Measurements from ENCODE around the gene PLD6.

The PLD6 gene

GRCh38 chr17:17243163-17243562, 37.0 kb upstream of the PLD6 start:
- TF ChIP-seq CTCF (IDR thresholded peaks at IDR 0.05; ENCODE audit: low read depth, low read length): no peak
- Histone ChIP-seq H3K9me3 (no peaks in the 10 kb centered on the region), H3K36me3 (peaks cover 4% of the 10 kb centered on the region; the same call in 1 of the 2 replicates), H3K4me1 (no peaks in the 10 kb centered on the region), H3K27me3 (no peaks in the 10 kb centered on the region), H3K4me3 (ENCODE audit: low read depth, low read length) (no peak overlapping the region)
- DNase-seq: no peak

GRCh38 chr17:17242246-17242645, 36.1 kb upstream of the PLD6 start:
- no peak for DNase-seq
- Histone ChIP-seq H3K4me1 (no peaks in the 10 kb centered on the region), H3K9me3 (no peaks in the 10 kb centered on the region), H3K36me3 (no peaks in the 10 kb centered on the region), H3K27me3 (no peaks in the 10 kb centered on the region), H3K4me3 (ENCODE audit: low read depth, low read length) (no peak overlapping the region)
- no peak for TF ChIP-seq CTCF (IDR thresholded peaks at IDR 0.05; ENCODE audit: low read depth, low read length)

GRCh38 chr17:17241656-17242055, 35.5 kb upstream of the PLD6 start:
- Histone ChIP-seq H3K27me3 (no peaks in the 10 kb centered on the region), H3K4me3 (ENCODE audit: low read depth, low read length) (no peak overlapping the region), H3K36me3 (no peaks in the 10 kb centered on the region; the same call in 1 of the 2 replicates), H3K9me3 (no peaks in the 10 kb centered on the region), H3K4me1 (no peaks in the 10 kb centered on the region)
- no peak for TF ChIP-seq CTCF (IDR thresholded peaks at IDR 0.05; ENCODE audit: low read depth, low read length)
- no peak for DNase-seq

GRCh38 chr17:17239832-17240231, 33.7 kb upstream of the PLD6 start:
- no peak for TF ChIP-seq CTCF (IDR thresholded peaks at IDR 0.05; ENCODE audit: low read depth, low read length)
- no peaks in the 10 kb centered on the region for H3K9me3 ChIP-seq
- no peaks in the 10 kb centered on the region for H3K4me1 ChIP-seq
- H3K4me3 ChIP-seq (ENCODE audit: low read depth, low read length): no peak overlapping the region
- no peak for DNase-seq
- H3K27me3 ChIP-seq: no peaks in the 10 kb centered on the region
- H3K36me3 ChIP-seq: no peaks in the 10 kb centered on the region; the same call in 1 of the 2 replicates

- Histone ChIP-seq H3K36me3 (no peaks in the 10 kb centered on the region; the same call in 1 of the 2 replicates), H3K27me3 (no peaks in the 10 kb centered on the region), H3K4me1 (no peaks in the 10 kb centered on the region), H3K9me3 (no peaks in the 10 kb centered on the region), H3K4me3 (ENCODE audit: low read depth, low read length) (peak within 1 kb of the TSS; percentile 78)
- no peak for TF ChIP-seq CTCF (IDR thresholded peaks at IDR 0.05; ENCODE audit: low read depth, low read length)
- peak; percentile 76 for DNase-seq
Measured at GRCh38 chr17:17237026-17237799, 31.1 kb upstream of the PLD6 start, which contains the start of gene FLCN. Gene FLCN, minus strand, starts transcription at chr17:17237168. Its CDS starts 9,031 bp downstream, at chr17:17228137.
